ENCODE data around the gene RPL39L. TPM values are rescaled to one million over a fixed set of nuclear protein-coding genes. Genes with fewer than 3 reads are reported as not detected.
A peak's percentile ranks its signal among the peaks of the same experiment; 100 is the strongest.

RPL39L gene
- total and polyA plus RNA-seq, 10 of the 15 experiments (the other 5 are each of a cell fraction or from before 2014, with no cell fraction given): 12.5 to 67.8 (median 31.3) TPM

GRCh38 chr3:187101184-187102072, 37.9 kb downstream of the RPL39L start:
- peak overlapping the region; percentile 38; the same call in 1 of the 2 replicates for H2AFZ ChIP-seq (ENCODE audit: control insufficient read depth, low read depth, low read length)
- in situ Hi-C loops (cut with MboI): no loop called here
- peak; percentile 52 for FAIRE-seq

More at GRCh38 chr3:187101184-187102072, 37.9 kb downstream of the RPL39L start:
- TF ChIP-seq RUNX3 (IDR thresholded peaks at IDR 0.05; ENCODE audit: low read length): peak; percentile 62
- peak; percentile 33; the same call in 1 of the 2 replicates for TF ChIP-seq EED (IDR thresholded peaks at IDR 0.05; ENCODE audit: low read depth)
- TF ChIP-seq, protein P1, sequence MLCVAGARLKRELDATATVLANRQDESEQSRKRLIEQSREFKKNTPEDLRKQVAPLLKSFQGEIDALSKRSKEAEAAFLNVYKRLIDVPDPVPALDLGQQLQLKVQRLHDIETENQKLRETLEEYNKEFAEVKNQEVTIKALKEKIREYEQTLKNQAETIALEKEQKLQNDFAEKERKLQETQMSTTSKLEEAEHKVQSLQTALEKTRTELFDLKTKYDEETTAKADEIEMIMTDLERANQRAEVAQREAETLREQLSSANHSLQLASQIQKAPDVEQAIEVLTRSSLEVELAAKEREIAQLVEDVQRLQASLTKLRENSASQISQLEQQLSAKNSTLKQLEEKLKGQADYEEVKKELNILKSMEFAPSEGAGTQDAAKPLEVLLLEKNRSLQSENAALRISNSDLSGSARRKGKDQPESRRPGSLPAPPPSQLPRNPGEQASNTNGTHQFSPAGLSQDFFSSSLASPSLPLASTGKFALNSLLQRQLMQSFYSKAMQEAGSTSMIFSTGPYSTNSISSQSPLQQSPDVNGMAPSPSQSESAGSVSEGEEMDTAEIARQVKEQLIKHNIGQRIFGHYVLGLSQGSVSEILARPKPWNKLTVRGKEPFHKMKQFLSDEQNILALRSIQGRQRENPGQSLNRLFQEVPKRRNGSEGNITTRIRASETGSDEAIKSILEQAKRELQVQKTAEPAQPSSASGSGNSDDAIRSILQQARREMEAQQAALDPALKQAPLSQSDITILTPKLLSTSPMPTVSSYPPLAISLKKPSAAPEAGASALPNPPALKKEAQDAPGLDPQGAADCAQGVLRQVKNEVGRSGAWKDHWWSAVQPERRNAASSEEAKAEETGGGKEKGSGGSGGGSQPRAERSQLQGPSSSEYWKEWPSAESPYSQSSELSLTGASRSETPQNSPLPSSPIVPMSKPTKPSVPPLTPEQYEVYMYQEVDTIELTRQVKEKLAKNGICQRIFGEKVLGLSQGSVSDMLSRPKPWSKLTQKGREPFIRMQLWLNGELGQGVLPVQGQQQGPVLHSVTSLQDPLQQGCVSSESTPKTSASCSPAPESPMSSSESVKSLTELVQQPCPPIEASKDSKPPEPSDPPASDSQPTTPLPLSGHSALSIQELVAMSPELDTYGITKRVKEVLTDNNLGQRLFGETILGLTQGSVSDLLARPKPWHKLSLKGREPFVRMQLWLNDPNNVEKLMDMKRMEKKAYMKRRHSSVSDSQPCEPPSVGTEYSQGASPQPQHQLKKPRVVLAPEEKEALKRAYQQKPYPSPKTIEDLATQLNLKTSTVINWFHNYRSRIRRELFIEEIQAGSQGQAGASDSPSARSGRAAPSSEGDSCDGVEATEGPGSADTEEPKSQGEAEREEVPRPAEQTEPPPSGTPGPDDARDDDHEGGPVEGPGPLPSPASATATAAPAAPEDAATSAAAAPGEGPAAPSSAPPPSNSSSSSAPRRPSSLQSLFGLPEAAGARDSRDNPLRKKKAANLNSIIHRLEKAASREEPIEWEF (IDR thresholded peaks at IDR 0.05; ENCODE audit: insufficient replicate concordance, low read depth, low read length): no peak
- TF ChIP-seq USF1 (IDR thresholded peaks at IDR 0.05; ENCODE audit: borderline replicate concordance, extremely low read length, insufficient read depth, low read depth, low read length): no peak
- Histone ChIP-seq H3K27ac (ENCODE audit: control insufficient read depth, insufficient read depth) (no peak overlapping the region), H3K36me3 (ENCODE audit: control insufficient read depth in 2 of 2, insufficient read depth in 2 of 2, low read length in 1 of 2) (no peaks in the 10 kb centered on the region), H3K4me1 (ENCODE audit: control insufficient read depth, insufficient read depth, low read length) (0 out of 2 replicates have a peak, but pooled peaks cover 5% of the 10 kb centered on the region), H3K4me3 (no peak overlapping the region), H4K20me1 (ENCODE audit: control insufficient read depth, insufficient read depth) (no peaks in the 10 kb centered on the region), H3K79me2 (ENCODE audit: control insufficient read depth, insufficient read depth, low read length) (no peaks in the 10 kb centered on the region), H3K9ac (ENCODE audit: control insufficient read depth, insufficient read depth, low read length) (no peak overlapping the region), H3K27me3 (replicated peaks in 1 of 2; ENCODE audit: control insufficient read depth in 2 of 2, insufficient read depth in 2 of 2, low read length in 1 of 2) (no peaks in the 10 kb centered on the region), H3K9me3 (replicated peaks; ENCODE audit: control insufficient read depth, insufficient read depth, low read length) (no peaks in the 10 kb centered on the region; the same call in 1 of the 3 replicates), H3K4me2 (ENCODE audit: control insufficient read depth, insufficient read depth) (no peak overlapping the region)
- ChIA-PET RAD21 (ENCODE audit: unreplicated experiment) (interaction anchor here (1.0 to 1.8 kb wide), 5 partner anchors 12 to 252 kb away, joined by 3 to 6 read pairs (median 4); partner anchors contain the start of gene RPL39L), POLR2A (no interaction called here), CTCF (interaction anchor here (0.7 to 4.9 kb wide), 7 partner anchors 11 to 485 kb away, joined by 3 to 45 read pairs (median 10); no protein-coding TSS in a partner anchor), SMC1A (ENCODE audit: uncharacterized antibody, unreplicated experiment) (interaction anchor here (0.6 to 2.9 kb wide), 13 partner anchors 8 to 252 kb away, joined by 3 to 13 read pairs (median 3); no protein-coding TSS in a partner anchor)
- ATAC-seq (peak; percentile 65), DNase-seq (ENCODE audit: low read depth, low spot score) (no peak)
- no TSS peak for BruUV-seq (replicated peaks)
- intact Hi-C loops (cut with micrococcal nuclease; ENCODE audit: unreplicated experiment): no loop called here
- WGBS (ENCODE audit: insufficient coverage, insufficient replicate concordance, low lambda C conversion rate, missing lambda C conversion rate): 81% methylated on average over 9 of the region's 9 CpGs

All from GM12878 (cell line).